Tongue (tissue), 2 donors: Measurements from ENCODE around the gene SNX15. TPM values are rescaled to one million over a fixed set of nuclear protein-coding genes. Genes with fewer than 3 reads are reported as not detected.
"Not testable (repeated sequence)": the region's sequence is repeated elsewhere in the genome, so short reads cannot be mapped to it uniquely, and the experiment has no call there.

Source experiments
- DNase-seq: peaks from one replicate; pipeline ENCODE4 v3.0.0-alpha.2; 2015
- total RNA-seq: library from RNA; depleted of rRNA; stranded (reverse); fragments of >200 nt; gene quantifications from one replicate; pipeline ENCODE4 v1.2.3, GENCODE V29; 2014

Gene SNX15, protein sequence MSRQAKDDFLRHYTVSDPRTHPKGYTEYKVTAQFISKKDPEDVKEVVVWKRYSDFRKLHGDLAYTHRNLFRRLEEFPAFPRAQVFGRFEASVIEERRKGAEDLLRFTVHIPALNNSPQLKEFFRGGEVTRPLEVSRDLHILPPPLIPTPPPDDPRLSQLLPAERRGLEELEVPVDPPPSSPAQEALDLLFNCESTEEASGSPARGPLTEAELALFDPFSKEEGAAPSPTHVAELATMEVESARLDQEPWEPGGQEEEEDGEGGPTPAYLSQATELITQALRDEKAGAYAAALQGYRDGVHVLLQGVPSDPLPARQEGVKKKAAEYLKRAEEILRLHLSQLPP
- total RNA-seq, result 15.7 TPM

DNA sequence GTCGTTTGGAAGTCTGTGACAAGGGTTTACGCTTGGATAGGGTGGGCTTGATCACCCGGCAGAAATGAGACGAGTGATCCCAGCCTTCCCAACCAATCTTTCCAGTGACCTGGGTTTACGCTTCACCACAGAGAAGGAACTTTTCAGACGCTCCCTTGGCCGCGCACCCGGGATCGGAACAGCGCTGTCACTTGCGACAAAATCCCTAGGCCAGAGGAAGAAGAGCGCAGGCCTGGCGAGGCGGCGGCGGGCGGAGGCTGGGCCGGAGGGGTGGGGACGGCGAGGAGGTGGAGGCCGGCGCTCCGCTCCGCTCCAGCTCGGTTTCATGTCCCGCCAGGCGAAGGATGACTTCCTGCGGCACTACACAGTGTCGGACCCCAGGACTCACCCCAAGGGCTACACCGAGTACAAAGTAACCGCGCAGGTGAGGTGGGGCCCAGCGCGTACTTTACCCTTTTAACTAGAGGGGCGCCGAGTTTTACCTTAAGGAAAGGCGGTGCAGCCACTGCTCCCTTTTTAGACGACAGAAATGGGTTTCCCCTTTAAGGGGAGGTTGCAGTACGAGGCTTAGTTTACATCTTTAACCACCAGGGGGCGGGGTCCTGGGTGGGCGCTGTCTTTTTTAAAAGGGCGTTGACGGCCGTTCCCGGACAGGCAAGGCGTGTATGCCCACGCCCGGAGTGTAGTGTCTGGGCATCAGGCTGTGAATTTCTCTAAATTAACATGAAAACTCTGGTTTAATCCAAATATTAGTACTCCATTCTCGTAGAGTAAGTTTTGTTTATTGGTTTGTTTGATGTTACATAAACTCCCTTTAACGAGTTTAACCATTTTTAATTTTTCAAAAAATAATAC, at the start of gene SNX15:
Gene SNX15, plus strand, starts transcription at position 227 of the 855 bp plus-strand sequence. Its CDS starts 99 bp downstream, at position 326.
- peak; percentile 99 for DNase-seq

DNA sequence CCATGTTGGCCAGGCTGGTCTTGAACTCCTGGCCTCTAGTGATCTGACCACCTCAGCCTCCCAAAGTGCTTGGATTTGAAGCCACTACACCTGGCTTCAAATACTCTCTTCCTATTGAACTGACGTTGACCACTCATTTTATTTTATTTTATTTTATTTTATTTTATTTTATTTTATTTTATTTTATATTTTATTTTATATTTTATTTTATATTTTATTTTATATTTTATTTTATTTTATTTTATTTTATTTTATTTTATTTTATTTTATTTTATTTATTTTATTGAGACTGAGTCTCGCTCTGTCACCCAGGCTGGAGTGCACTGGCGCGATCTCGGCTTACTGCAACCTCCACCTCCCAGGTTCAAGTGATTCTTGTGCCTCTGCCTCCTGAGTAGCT, 43.9 kb upstream of the SNX15 start:
- DNase-seq, result not testable (repeated sequence)

DNA sequence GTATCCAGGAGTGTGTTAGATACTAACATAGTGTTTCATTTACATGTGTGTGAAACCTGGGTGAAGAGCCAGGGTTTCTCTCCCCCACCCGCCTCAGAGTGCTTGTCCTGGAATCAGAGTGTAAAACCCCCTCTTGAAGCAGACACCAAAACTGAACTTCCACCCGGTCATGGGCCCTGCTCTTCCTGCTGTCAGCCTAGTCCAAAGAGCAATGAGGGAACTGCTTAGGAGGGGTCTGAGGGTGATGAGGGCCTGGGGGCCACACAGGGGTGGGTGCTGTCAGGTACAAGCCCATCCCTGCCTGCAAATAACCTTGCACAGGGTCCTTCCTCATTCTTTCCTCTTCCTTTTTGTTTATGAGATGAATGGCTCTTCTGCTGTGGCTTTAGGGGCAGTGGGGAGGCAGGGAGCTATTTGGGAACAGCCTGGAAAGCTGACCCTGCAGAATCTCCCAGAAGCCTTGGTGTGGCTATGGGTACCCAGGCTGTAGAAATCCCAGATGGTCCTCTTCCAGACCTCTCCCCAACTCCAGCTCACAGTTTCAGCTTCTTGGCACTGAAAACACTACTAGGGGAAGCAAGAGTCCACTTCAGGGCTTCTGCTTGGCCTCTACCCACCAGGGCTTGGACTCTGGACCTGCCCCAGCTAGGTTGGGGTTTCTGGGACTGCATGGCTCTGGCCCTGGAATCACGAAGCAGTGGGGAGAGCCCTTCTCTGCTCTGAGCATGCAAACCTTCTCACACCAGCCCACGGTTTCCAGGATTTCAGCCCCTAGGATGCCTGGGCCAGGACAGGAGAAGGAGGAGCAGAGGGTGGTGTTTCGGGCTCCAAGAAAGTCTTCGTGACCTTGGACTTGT, 39.0 kb upstream of the SNX15 start:
- no peak for DNase-seq

DNA sequence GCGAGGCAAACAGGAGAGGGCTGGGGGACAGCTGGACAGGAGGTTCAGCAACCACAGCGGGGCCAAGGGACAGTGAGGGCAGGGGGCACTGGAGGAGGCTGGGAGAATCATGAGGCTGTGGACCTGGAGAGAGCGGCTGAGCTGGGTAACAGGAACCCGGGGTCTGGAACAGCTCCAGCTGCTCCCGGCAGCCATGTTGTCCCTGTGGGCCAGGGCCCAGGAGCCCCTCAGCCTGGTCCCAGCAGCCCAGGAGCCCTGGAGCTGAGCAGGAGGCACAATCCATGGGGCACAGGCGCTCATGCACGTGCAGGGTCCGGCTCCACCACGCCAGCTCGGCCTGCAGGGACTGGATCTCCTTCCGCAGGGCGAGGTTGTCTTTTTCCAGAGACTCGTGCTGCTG, 37.8 kb upstream of the SNX15 start:
- DNase-seq, result no peak

DNA sequence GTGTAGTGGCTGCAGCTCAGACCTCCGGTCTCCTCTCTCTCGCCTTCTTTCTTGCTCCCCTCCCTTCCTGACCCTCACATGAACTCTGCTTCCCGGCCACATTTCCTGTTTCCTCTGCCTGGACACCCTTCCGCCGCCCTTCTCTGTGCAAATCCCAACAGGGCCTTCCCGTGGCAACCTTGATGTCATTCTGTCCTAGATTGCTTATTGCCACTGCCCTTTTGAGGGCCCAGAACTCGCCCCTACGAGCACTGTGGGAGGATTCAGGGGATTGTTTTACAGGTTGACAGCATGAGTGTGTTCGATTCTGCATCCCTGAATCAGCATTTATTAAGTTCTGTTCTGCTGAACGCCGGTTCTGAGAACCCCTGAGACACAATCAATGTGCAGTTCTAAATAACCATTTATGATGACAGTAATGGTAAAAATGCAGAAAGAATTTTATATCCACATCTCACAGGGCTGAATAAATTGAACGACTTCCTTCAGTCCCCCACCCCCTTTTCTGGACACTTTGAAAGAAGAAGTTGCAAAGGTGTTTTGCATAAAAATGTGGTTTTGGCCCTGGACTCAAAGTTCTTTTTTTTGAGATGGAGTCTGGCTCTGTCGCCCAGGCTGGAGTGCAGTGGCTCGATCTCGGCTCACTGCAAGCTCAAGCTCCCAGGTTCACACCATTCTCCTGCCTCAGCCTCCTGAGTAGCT, 36.9 kb upstream of the SNX15 start:
- DNase-seq, result peak; percentile 31

DNA sequence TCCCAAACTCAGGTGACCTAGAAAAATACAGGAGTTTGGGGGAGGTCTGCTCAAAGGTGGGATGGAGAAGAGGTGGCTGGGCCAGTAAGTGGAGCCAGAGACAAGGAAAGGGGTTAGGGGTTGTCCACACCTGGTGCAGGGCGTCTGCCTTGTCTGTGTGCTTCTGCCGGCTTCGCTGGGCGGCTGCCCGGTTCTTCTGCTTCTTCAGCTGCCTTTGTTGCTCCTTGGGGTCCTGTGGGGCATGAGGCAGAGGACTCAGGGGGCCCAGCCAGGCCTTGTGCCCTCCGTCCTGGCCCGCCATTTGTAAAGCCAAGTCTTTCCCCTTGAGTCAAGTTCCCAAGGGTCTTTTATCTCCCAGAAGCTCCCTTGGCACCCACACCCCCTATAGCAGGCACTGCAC, 32.9 kb upstream of the SNX15 start:
- no peak for DNase-seq

DNA sequence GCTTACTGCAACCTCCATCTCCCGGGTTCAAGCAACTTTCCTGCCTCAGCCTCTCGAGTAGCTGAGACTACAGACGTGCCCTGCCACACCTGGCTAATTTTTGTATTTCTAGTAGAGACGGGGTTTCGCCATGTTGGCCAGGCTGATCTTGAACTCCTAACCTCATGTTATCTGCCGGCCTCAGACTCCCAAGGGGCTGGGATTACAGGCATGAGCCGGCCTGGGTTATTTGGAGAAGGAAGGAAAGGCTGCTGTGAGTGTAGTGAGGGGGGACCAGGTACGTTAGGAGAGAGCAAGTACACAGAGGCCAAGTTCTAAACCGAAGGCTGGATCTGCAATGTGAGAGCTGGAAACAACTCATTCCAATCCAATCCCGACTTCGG, 30.9 kb upstream of the SNX15 start:
- DNase-seq, result no peak

DNA sequence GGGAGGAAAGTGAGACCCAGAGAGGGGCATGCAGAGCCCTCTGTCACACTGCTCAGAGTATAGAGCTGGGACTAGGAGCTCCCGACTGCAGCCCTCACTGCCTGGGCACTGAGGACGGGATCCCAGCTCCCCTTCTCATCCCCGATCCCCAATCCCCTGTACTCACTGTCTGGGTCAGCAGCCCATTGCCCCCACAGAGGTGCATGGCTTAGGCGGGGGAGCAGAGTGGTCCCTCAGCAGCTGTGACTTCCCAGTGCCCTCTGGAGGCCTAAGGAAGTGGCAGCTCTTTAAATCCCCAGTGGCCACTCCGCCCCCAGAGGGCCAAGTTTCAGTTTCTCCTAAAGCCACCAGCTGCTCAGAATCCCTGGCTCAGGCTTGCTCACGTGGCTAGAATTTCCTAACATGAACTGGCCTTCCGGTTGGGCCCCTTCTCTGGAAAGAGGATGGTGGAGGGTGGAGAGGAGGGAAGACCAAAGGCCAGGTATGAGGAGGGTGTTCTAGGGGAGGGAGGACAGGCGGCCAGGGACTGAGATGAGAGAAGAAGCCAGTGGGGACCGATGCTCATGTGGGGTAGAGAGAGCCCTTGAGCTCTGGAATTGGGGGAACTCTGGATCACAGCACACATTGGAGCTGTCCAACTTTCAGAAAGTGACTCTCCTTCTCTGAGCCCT, 30.4 kb upstream of the SNX15 start, which contains the start of gene BATF2:
Gene BATF2, minus strand, starts transcription at position 262 of the 671 bp plus-strand sequence. Its CDS starts 57 bp downstream, at position 205.
- DNase-seq, result peak; percentile 69

DNA sequence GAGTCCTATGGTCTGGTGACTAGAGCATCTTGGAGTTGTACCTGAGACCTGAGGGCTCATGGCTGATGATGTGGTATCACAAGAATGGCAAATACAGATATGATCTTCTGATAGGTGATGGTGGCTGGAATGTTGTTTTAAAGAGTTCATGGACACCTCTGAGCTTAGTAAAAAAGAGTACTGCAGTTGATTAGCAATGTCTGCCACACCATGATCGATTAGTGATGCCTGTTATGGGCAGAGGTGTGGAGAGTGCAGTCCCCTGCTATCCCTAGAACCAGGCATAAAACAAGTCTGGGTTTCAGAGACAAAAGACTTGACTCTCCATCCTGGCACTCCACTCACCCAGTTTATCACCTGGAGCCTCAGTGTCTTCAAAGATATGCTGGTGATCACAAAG, 29.1 kb upstream of the SNX15 start:
- no peak for DNase-seq

DNA sequence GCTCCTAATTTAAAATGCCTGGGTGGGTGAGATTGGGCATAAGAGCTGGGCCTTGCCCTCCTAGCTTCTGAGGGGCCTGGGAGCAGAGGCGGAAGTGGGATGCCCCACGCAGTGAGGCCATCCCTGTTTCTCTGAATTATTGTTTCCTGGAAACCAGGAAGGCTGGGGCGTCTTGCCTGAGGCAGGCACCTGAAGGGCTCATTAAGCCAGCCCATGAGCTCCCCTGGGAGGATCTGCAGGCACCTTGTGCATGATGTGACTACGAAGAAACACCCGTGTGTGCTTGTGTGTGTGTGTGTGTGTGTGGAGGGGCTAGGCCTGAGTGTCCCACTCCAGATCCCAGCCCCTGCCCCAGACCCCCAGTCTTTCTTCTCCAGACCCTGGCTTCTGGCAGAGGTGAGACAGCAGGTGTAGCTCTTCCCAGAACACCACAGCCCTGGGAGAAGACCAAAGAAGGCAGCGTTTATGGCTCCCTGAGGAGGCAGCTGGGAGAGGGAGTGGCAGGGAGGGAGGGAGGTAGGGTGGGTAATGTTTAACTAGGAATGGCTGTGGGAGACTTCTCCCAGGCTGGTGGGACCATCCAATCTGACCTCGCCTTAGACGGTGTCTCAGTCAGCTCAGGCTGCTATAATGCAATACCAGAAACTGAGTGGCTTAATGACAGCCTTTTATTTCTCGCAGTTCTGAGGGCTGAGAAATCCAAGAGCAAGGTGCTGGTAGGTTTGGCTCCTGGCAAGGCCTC, 28.4 kb upstream of the SNX15 start:
- DNase-seq, result no peak

DNA sequence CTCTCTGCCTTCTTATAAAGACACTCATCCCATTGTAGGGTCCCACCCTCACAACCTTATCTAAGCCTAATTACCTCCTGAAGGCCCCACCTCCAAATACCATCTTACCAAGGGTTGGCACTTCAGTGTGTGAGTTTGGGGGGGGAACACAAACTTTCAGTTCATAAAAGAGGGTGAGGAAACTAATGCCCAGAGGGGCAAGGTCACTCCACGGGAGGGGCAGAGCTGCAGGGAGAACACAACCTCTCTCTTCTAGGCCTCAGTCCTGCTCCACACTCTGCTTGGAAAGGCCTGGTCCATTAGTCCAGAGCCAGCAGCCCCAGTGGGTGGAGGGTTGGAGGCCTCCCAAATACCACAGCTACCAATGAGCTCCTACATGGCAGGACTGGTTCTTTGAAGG, 27.8 kb upstream of the SNX15 start:
- no peak for DNase-seq

DNA sequence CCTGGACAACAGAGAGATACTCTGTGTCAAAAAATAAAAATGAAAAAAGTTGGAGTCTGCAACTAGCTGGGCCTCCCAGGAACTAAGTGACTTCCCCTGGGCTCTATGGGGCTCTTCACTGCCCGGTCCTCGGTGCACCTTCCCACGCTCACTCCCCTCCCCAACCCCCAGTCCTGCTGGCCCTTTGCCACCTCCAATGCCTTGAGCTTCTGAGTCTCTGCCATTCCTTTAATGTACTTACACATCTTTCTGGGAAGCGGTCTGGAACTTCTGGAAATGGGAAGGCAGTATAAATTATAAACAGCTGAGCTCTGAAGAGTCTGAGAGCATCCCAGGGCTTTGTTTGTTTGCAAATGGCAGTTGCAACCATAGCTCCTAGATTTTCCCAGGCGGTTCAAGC, 24.5 kb upstream of the SNX15 start:
- peak; percentile 22 for DNase-seq

DNA sequence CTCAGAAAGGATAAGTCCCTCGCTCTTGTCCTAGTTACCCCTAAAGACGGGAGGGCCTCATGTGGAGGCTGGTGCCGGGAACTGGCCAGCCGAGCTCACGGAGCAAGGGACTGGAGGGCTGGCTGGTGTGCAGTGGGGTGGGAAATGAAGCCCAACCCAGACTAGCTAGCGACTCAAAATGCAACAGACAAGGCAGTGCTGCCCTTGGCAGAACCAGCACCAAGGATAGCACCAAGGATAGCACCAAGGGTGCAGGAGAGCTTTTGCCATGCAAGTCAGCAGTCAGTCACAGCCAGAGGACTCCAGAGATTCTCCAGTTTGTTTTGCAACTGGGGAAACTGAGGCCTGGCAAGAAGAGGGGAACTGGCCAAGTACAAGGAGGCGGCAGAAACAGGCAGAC, 24.0 kb upstream of the SNX15 start:
- DNase-seq, result no peak

DNA sequence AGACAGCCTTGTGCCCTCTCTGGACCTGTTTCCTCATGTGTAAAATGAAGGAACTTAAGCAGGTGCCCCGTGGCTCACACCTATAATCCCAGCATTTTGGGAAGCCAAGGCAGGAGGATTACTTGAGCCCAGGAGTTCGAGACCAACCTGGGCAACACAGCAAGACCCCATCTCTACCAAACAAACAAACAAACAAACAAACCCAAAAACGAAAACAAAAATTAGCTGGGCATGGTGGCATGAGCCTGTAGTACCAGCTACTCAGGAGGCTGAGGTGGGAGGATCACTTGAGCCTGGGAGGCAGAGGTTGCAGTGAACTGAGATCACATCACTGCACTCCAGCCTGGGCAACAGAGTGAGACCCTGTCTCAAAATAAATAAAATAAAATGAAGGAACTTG, 23.3 kb upstream of the SNX15 start:
- not testable (repeated sequence) for DNase-seq

DNA sequence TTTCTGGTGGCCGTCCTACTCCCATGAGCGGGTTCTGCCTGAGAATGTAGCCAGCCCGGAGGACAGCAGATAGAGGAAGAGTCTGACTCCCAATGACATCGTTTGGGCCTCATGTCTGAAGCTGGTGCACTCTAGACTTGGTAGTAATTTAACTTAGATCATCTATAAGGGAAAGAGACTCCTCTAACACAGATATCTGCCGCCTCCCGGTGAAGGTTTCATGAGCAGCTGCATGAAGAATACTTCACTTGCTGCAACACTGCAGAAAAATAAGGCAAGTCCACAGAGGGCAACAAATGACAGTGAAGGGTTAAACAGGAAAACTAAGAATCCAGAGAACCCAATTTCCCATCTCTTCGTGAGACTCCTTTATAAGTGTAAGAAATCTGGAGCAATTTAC, 19.2 kb upstream of the SNX15 start:
- DNase-seq, result no peak

DNA sequence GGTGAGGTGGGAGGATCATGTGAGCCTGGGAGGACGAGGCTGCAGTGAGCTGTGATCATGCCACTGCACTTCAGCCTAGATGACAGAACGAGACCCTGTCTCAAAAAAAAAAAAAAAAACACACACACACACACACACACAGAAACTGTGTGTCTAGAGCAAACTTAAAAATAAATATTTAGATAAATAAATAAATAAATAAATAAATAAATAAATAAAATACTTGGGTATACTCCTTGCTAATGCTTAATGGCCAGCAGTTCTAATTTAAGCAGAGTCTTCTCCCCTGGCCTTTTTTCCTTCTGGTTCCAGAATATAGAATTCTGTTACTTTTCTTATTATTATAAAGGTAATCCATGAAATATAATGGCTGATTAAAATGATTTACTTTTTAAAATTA, 18.4 kb upstream of the SNX15 start:
- DNase-seq, result no peak

DNA sequence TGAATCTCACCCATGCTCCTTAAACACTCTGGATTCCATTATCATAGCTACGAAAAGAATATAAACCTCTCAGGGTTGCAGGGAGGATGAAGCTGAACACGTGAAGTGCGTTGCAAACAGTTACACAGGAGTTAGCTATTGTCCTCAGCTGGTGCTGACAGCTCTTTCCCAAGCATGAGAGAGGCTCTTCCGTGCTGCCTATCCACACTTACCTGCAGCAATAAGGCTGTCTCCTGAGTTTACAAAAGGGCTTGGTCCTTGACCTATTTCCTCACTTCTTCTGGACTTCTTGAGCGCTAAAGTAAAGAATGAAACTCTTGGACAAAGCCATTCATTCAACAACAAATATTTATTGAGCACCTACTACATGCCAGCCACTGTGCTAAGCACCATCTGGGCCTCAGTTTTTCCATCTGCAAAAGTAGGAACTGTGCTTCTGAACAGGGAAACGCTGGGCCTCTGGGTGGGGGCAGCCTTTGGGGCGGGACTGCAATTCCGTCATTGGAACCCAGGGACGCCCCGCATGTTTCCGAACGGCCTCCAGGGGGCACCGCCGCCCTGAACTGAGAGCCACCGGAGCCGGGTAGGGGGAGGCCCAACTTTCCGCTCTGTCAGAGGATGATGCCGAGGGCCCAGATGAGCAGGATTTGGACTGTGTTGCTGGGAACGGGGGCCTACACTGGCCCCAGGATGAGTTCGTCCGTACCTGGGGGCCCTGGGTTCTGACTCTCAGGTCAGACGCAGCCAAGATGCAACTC, 13.9 kb upstream of the SNX15 start:
- peak; percentile 96 for DNase-seq

DNA sequence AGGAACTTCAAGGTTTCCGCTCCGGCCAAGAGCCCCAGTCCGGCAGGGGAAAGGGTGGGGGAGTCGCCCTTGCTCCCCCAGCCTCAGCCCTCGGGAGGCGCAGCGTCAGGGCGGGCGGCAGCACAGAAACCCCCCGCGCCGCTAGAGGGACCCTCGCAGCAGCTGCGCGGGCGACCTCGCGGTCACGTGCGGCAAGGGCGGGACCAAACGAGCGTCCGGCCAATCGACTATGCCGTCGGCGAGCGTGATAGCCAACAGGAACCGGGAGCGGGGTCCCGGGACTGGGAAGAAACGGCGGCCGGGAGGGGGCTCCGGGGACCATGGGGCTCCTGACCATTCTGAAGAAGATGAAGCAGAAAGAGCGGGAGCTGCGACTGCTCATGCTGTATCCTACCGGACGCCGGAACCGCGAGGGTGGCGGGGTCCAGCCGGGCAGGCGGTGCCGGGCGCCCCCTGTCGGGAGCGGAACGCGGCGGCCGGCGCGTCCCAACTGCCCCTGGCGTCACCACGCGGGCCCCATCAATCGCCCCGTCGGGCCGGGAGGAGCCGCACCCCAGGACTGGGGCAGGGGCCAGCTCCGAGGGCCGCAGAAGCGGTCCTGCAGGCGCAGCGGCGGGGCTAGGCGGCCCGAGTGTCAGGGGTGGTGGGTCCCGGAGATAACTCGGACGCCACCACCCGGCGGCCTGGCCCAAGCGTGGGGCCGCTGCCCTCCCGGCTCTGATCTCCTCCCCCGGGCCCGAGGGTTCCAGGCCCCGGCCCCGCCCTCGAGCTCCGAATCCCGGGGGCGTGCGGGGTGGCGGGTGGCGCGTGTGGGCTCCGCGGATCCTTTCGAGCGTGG, 13.1 kb upstream of the SNX15 start, which contains the start of gene ARL2:
Gene ARL2, plus strand, starts transcription at position 273 of the 838 bp plus-strand sequence. Its CDS starts 48 bp downstream, at position 321.
- peak; percentile 97 for DNase-seq
